Measurements from ENCODE around the gene MREG. TPM values are rescaled to one million over a fixed set of nuclear protein-coding genes. Genes with fewer than 3 reads are reported as not detected.

MREG gene
- total RNA-seq, 2 experiments from 2014 or later, result 16.2 to 26.7 TPM

GRCh38 chr2:215914054-215914776 is 99.1 kb downstream of the MREG start:
- H3K27me3 Mint-ChIP-seq, result peaks cover 48% of the 10 kb centered on the region
- no peak overlapping the region for H3K27ac Mint-ChIP-seq
- H3K4me3 Mint-ChIP-seq, result no peak overlapping the region
- CTCF ChIA-PET, result interaction anchor here (0.9 kb wide), 1 partner anchor 546 kb away, joined by 3 read pairs; no protein-coding TSS in a partner anchor
- H3K9me3 Mint-ChIP-seq (ENCODE audit: low read depth), result no peaks in the 10 kb centered on the region
- ATAC-seq, result no peak
- H3K36me3 Mint-ChIP-seq, result no peaks in the 10 kb centered on the region
- no peak for DNase-seq
- H3K4me1 Mint-ChIP-seq, result peaks cover 40% of the 10 kb centered on the region

DNA sequence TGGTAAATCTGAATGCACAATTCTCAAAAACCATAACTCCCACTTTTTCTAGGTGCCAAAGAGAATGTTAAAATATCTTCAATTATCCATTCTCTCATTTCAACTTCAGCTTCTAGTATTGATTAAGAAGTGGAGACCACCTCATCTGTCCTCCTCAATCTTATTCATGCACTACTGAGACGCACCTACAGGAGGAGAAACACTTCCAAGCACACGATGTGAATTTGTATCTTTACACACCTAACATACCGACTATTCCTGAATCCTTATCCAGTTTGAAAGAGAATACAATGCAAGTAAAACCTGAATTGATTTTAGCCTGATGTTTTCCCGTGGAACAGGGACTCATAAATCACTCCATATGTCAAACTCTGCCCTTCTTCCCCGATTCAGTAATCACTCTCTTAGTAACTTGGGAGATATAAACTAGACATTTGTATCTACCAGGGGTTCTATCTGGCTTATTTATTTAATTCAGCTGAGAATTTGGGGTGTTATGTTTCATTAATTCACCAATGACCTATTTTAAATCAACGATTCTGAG is 101.0 kb downstream of the MREG start:
- no peaks in the 10 kb centered on the region for H3K36me3 Mint-ChIP-seq
- H3K4me3 Mint-ChIP-seq, result no peak overlapping the region
- DNase-seq (no peak), ATAC-seq (no peak)
- peaks cover 25% of the 10 kb centered on the region for H3K4me1 Mint-ChIP-seq
- H3K27me3 Mint-ChIP-seq, result peaks cover 62% of the 10 kb centered on the region
- no peak overlapping the region for H3K27ac Mint-ChIP-seq
- H3K9me3 Mint-ChIP-seq (ENCODE audit: low read depth), result no peaks in the 10 kb centered on the region
- CTCF ChIA-PET, result interaction anchor here (1.2 kb wide), 1 partner anchor 10 kb away, joined by 3 read pairs; no protein-coding TSS in a partner anchor

GRCh38 chr2:215911301-215912085 is 101.9 kb downstream of the MREG start:
- Mint-ChIP-seq H3K9me3 (ENCODE audit: low read depth) (no peaks in the 10 kb centered on the region), H3K27ac (no peak overlapping the region), H3K4me3 (no peak overlapping the region), H3K27me3 (peaks cover 64% of the 10 kb centered on the region), H3K4me1 (peaks cover 17% of the 10 kb centered on the region), H3K36me3 (no peaks in the 10 kb centered on the region)
- CTCF ChIA-PET, result interaction anchor here (1.9 kb wide), 1 partner anchor 8 kb away, joined by 6 read pairs; no protein-coding TSS in a partner anchor
- ATAC-seq (no peak), DNase-seq (no peak)

GRCh38 chr2:215910180-215910579 is 103.2 kb downstream of the MREG start:
- Mint-ChIP-seq H3K9me3 (ENCODE audit: low read depth) (no peaks in the 10 kb centered on the region), H3K36me3 (no peaks in the 10 kb centered on the region), H3K27ac (no peak overlapping the region), H3K27me3 (peaks cover 63% of the 10 kb centered on the region), H3K4me1 (peaks cover 6% of the 10 kb centered on the region), H3K4me3 (no peak overlapping the region)
- CTCF ChIA-PET, result interaction anchor here (1.5 to 1.9 kb wide), 2 partner anchors 9 to 21 kb away, joined by 5 to 6 read pairs; no protein-coding TSS in a partner anchor
- DNase-seq (no peak), ATAC-seq (no peak)

GRCh38 chr2:215907147-215907546 is 106.2 kb downstream of the MREG start:
- DNase-seq (no peak), ATAC-seq (no peak)
- H3K4me1 Mint-ChIP-seq, result no peaks in the 10 kb centered on the region
- H3K27ac Mint-ChIP-seq, result no peak overlapping the region
- H3K4me3 Mint-ChIP-seq, result no peak overlapping the region
- CTCF ChIA-PET, result interaction anchor here (0.6 kb wide), 1 partner anchor 144 kb away, joined by 3 read pairs; no protein-coding TSS in a partner anchor
- H3K27me3 Mint-ChIP-seq, result peaks cover 57% of the 10 kb centered on the region
- no peaks in the 10 kb centered on the region for H3K36me3 Mint-ChIP-seq
- H3K9me3 Mint-ChIP-seq (ENCODE audit: low read depth), result no peaks in the 10 kb centered on the region

GRCh38 chr2:215906458-215906857 is 106.9 kb downstream of the MREG start:
- Mint-ChIP-seq H3K36me3 (no peaks in the 10 kb centered on the region), H3K4me1 (no peaks in the 10 kb centered on the region), H3K4me3 (no peak overlapping the region), H3K9me3 (ENCODE audit: low read depth) (no peaks in the 10 kb centered on the region), H3K27me3 (peaks cover 57% of the 10 kb centered on the region), H3K27ac (no peak overlapping the region)
- no peak for ATAC-seq
- no peak for DNase-seq
- CTCF ChIA-PET, result no interaction called here

DNA sequence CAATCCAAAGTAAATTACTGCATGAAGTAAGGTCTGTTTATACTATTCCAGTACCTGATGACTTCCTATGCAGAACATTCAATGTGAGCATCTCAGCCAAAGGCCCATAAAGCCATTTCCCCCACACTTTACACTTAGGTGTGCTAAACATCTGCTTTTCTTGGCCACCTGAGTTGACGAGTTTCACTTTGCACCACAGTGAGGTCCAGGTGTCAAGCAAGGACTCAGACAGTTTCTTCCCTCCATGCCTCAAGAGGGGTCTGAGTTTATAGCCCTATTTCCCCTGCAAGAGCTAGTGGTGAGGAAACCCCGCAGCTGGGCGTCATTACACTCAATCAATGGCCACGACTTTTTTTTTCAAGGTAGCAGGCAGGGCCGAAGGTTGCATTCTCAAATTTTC is 107.7 kb downstream of the MREG start:
- H3K36me3 Mint-ChIP-seq, result no peaks in the 10 kb centered on the region
- CTCF ChIA-PET, result no interaction called here
- DNase-seq, result no peak
- ATAC-seq, result no peak
- H3K4me1 Mint-ChIP-seq, result no peaks in the 10 kb centered on the region
- H3K4me3 Mint-ChIP-seq, result no peak overlapping the region
- peaks cover 53% of the 10 kb centered on the region for H3K27me3 Mint-ChIP-seq
- H3K27ac Mint-ChIP-seq, result no peak overlapping the region
- H3K9me3 Mint-ChIP-seq (ENCODE audit: low read depth), result no peaks in the 10 kb centered on the region

GRCh38 chr2:215904101-215904500 is 109.2 kb downstream of the MREG start:
- no peak for ATAC-seq

DNA sequence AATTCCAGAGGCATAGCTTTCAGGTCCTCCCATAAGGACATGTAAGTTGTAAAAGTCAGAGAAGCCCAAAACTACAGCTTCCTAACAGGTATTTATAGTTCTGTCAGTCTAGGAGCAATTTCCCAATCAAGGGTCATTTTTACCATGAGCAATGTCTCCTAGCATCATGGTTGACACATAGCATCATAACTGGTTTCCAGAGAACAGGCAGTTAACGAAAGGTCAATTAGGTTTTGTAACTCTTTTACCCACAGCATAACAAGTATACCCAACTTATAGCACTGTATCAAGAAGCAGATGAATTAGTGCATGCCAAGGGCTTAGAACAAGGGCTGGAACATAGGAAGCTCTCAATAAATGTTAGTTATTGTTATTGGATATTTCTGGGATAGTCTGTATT is 110.1 kb downstream of the MREG start:
- H3K27ac Mint-ChIP-seq, result no peak overlapping the region
- no peaks in the 10 kb centered on the region for H3K4me1 Mint-ChIP-seq
- no peaks in the 10 kb centered on the region for H3K36me3 Mint-ChIP-seq
- no peak overlapping the region for H3K4me3 Mint-ChIP-seq
- peaks cover 39% of the 10 kb centered on the region for H3K27me3 Mint-ChIP-seq
- CTCF ChIA-PET, result no interaction called here
- DNase-seq (no peak), ATAC-seq (no peak)
- H3K9me3 Mint-ChIP-seq (ENCODE audit: low read depth), result no peaks in the 10 kb centered on the region

More at GRCh38 chr2:215904101-215904500, 109.2 kb downstream of the MREG start:
- Mint-ChIP-seq H3K36me3 (no peaks in the 10 kb centered on the region), H3K27me3 (peaks cover 42% of the 10 kb centered on the region), H3K27ac (no peak overlapping the region), H3K9me3 (ENCODE audit: low read depth) (no peaks in the 10 kb centered on the region), H3K4me1 (no peaks in the 10 kb centered on the region), H3K4me3 (no peak overlapping the region)
- no peak for DNase-seq
- CTCF ChIA-PET, result no interaction called here

GRCh38 chr2:215901796-215902195 is 111.6 kb downstream of the MREG start:
- H3K27ac Mint-ChIP-seq, result no peak overlapping the region
- no peaks in the 10 kb centered on the region for H3K36me3 Mint-ChIP-seq
- H3K9me3 Mint-ChIP-seq (ENCODE audit: low read depth), result no peaks in the 10 kb centered on the region
- ATAC-seq (no peak), DNase-seq (no peak)
- H3K4me1 Mint-ChIP-seq, result no peaks in the 10 kb centered on the region
- peaks cover 28% of the 10 kb centered on the region for H3K27me3 Mint-ChIP-seq
- CTCF ChIA-PET, result no interaction called here
- H3K4me3 Mint-ChIP-seq, result no peak overlapping the region

- Mint-ChIP-seq H3K27me3 (peaks cover 27% of the 10 kb centered on the region), H3K4me3 (no peak overlapping the region), H3K36me3 (no peaks in the 10 kb centered on the region), H3K27ac (no peak overlapping the region), H3K9me3 (ENCODE audit: low read depth) (no peaks in the 10 kb centered on the region), H3K4me1 (no peaks in the 10 kb centered on the region)
- ATAC-seq (no peak), DNase-seq (no peak)
- CTCF ChIA-PET, result no interaction called here
These were observed 112.5 kb downstream of the MREG start for GRCh38 chr2:215900843-215901242.

DNA sequence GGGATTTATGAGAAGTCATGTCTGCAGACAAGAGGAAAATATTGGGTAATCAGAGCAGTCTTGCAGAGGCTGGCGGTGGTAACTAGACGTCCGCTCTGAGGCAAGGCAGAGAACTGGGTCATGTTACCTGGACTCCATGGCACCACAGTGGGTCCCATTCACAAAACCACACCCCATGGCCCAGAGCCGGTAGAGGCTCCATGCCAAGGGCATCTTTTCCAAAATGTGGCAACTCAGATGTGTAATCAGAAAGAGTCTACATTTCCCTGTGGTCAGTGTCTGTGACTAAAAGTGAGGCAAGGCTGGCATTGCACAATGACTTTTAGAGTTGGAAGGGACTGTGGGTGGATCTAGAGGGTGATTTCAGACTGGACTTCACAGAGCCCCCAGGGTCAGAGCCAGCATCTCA is 113.1 kb downstream of the MREG start:
- CTCF ChIA-PET, result no interaction called here
- Mint-ChIP-seq H3K9me3 (ENCODE audit: low read depth) (no peaks in the 10 kb centered on the region), H3K27ac (no peak overlapping the region), H3K27me3 (peaks cover 27% of the 10 kb centered on the region), H3K4me3 (no peak overlapping the region), H3K36me3 (no peaks in the 10 kb centered on the region), H3K4me1 (no peaks in the 10 kb centered on the region)
- ATAC-seq (no peak), DNase-seq (no peak)

DNA sequence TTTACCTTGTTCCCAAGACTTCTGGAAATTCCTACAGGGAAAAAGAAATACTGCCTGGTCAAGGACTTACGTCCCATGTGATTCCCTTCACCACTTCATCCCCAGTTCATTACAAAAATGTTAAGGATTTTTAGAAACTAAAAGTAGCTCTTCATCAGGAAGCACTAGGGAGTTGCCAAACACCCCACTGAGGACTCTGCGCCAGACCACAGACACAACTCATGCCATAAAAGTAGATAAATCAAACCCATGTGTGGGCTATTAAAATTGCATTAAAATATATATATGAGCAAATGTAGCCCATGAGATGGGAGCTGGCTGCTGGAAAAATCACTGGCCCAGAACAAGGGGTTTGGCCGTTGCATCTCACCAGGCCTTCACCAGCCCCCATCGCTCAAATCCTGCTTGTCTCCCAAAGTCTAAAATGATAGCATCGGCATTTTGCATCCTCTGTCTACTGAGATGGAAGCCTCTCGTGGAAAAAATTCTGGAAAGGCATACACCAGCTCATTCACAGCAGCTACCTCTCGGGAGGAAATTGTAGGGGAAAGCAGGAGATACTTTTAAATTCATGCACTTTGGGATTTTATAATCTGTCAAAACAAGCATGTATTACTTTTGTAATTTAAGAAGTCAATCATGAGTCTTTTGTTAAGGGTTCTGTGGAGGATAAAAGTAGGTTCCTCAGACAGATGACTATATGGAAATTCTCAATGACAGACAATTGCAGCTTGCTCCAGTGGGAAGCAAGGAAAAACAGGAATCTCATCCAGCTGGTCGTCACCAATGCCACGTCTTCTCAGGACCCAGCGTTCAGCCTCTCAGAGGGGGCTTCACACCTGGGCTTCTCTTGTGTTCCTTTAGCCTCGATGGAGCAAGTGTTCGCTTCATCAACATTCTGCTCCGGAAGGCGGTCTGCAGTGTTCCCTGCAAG is 113.9 kb downstream of the MREG start:
- Mint-ChIP-seq H3K9me3 (ENCODE audit: low read depth) (no peaks in the 10 kb centered on the region), H3K27ac (no peak overlapping the region), H3K36me3 (no peaks in the 10 kb centered on the region), H3K27me3 (peaks cover 25% of the 10 kb centered on the region), H3K4me1 (no peaks in the 10 kb centered on the region), H3K4me3 (no peak overlapping the region)
- no peak for DNase-seq
- ATAC-seq, result no peak
- CTCF ChIA-PET, result no interaction called here

Data from activated CD8-positive, alpha-beta memory T cell treated with anti-CD3 and anti-CD28 coated beads, Interleukin-2, amount 10 ng/mL, durations not matched to agents 7 days and 5 days (primary cell).